Measurements from ENCODE around the gene CLDN14.

GRCh38 chr21:36517366-36518075, 37.6 kb upstream of the CLDN14 start:
- TF ChIP-seq PAX5 (IDR thresholded peaks at IDR 0.05; ENCODE audit: insufficient read depth, low read length, severe bottlenecking), result no peak
- TF ChIP-seq POLR2AphosphoS5 (IDR thresholded peaks at IDR 0.05; ENCODE audit: low read depth, low read length), result no peak
- TF ChIP-seq POLR2A (IDR thresholded peaks at IDR 0.05; ENCODE audit: low read depth, low read length), result no peak
- TF ChIP-seq TAF1 (IDR thresholded peaks at IDR 0.05; ENCODE audit: low read depth, low read length), result no peak
- TF ChIP-seq SPI1 (IDR thresholded peaks at IDR 0.05; ENCODE audit: low read depth, low read length), result no peak
- TF ChIP-seq POU2F2 (IDR thresholded peaks at IDR 0.05; ENCODE audit: low read depth, low read length), result no peak; the same call in 1 of the 2 replicates
